Tibial nerve (tissue), 4 donors: ENCODE data around the gene PARD6B. TPM values are rescaled to one million over a fixed set of nuclear protein-coding genes. Genes with fewer than 3 reads are reported as not detected.

Source experiments
- DNase-seq, 2 donors: peaks; one replicate each; pipeline ENCODE4 v3.0.0-alpha.2; 2019; ENCODE audit warnings: low spot score in 2 of 2
- H3K27ac ChIP-seq, 4 donors: fragments of 200-600 bp; sonication (generic) in 3 of 4; one replicate each; pipeline ENCODE4 v1.5.1; 2017 to 2019; ENCODE audit warnings: mild to moderate bottlenecking in 1 of 4
- H3K27me3 ChIP-seq, 2 donors: fragments of 200-600 bp; sonication (generic) in 1 of 2; one replicate each; pipeline versions ENCODE4 v1.5.1 to v1.6.0; 2017 to 2019
- H3K36me3 ChIP-seq, 3 donors: fragments of 200-600 bp; sonication (generic); one replicate each; pipeline ENCODE4 v1.5.1; 2018 to 2019
- H3K4me1 ChIP-seq, 4 donors: fragments of 200-600 bp; sonication (generic) in 3 of 4; one replicate each; pipeline ENCODE4 v1.5.1; 2017 to 2019
- H3K4me3 ChIP-seq, 4 donors: fragments of 200-600 bp; sonication (generic) in 3 of 4; one replicate each; pipeline ENCODE4 v1.5.1; 2017 to 2019; ENCODE audit warnings: mild to moderate bottlenecking in 1 of 4, moderate library complexity in 1 of 4
- H3K9me3 ChIP-seq, 4 donors: fragments of 200-600 bp; sonication (generic) in 3 of 4; one replicate each; pipeline ENCODE4 v1.5.1; 2017 to 2019
- CTCF ChIP-seq, 5 experiments: fragments of 200-600 bp in 3 of 5; fragments of 450-650 bp in 2 of 5; sonication (generic) in 3 of 5; IDR thresholded peaks; one replicate each; pipeline ENCODE4 v1.5.1; 2016 to 2019; ENCODE audit warnings: antibody characterized with exemption in 5 of 5, mild to moderate bottlenecking in 3 of 5, moderate library complexity in 2 of 5
- EP300 ChIP-seq, 2 donors: sonication (generic); formaldehyde crosslinking; IDR thresholded peaks; one replicate each; pipeline ENCODE4 v1.6.1; 2017; ENCODE audit warnings: antibody characterized with exemption in 2 of 2, mild to moderate bottlenecking in 1 of 2
- POLR2A ChIP-seq, 2 donors: fragments of 450-650 bp; IDR thresholded peaks; one replicate each; pipeline ENCODE4 v1.6.1; 2017; ENCODE audit warnings: antibody characterized with exemption in 2 of 2, mild to moderate bottlenecking in 2 of 2, moderate library complexity in 2 of 2
- WGBS, 2 donors: methylation state at CpG; one replicate each; pipeline ENCODE4 v1.1.5; 2018; 5-methylcytosine and 5-hydroxymethylcytosine counted together
- total RNA-seq, 4 donors: library from RNA; depleted of rRNA; stranded (reverse); fragments of >200 nt; gene quantifications; one replicate each; pipeline ENCODE4 v1.1.0, GENCODE V29; 2016

PARD6B gene
- total RNA-seq, 4 donors from 2014 or later, result 2.4 to 3.8 (median 3.5) TPM

GRCh38 chr20:50721881-50722281 lies 9.5 kb upstream of the PARD6B start:
- no peak overlapping the region for H3K4me3 ChIP-seq
- TF ChIP-seq POLR2A (IDR thresholded peaks at IDR 0.05) (peak in 1 of 2 donors; percentile 32), EP300 (IDR thresholded peaks at IDR 0.05) (peak; percentile 68 to 92), CTCF (IDR thresholded peaks at IDR 0.05) (no peak)
- H3K36me3 ChIP-seq, result no peaks in the 10 kb centered on the region
- peak in 1 of 2 donors; percentile 65 for DNase-seq
- no peaks in the 10 kb centered on the region for H3K9me3 ChIP-seq
- WGBS, 2 donors, result 67 to 78% methylated on average over 9 of the region's 9 CpGs
- peak overlapping the region; percentile 55 to 93 (median 80) for H3K27ac ChIP-seq
- peaks cover 0 to 54% (median 17%) of the 10 kb centered on the region in 4 donors for H3K4me1 ChIP-seq
- H3K27me3 ChIP-seq, result no peaks in the 10 kb centered on the region

DNA sequence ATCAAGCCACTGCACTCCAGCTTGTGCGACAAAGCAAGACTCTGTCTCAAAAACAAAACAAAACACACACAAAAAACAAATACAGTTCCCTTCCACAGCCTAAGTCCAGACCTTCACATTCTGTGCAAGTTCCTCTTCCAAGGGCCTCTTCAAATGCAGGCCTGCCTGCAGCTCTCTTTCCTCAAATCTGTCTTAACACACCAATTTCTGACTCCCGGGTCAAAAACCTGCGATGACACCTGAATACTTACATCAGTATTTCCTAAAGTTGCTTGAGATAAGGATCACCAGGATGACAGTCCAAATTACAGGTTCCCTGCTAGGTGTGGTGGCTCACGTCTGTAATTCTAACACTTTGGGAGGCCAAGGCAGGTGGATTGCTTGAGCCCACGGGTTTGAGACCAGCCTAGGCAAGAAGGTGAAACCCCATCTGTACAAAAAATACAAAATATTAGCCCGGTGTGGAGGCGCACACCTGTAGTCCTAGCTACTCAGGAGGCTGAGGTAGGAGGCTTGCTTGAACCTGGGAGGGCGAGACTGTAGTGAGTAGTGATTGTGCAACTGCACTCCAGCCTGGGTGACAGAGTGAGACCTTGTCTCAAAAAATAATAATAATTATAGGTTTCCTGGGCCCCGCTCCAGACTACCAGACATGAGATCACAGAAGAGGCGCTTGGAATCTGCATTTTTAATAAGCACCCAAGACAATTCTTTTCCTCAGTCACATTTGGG lies 8.8 kb upstream of the PARD6B start:
- WGBS, 2 donors, result 92 to 95% methylated on average over 10 of the region's 10 CpGs
- peaks cover 0 to 55% (median 17%) of the 10 kb centered on the region in 4 donors for H3K4me1 ChIP-seq
- TF ChIP-seq EP300 (IDR thresholded peaks at IDR 0.05), result no peak
- TF ChIP-seq POLR2A (IDR thresholded peaks at IDR 0.05), result no peak
- TF ChIP-seq CTCF (IDR thresholded peaks at IDR 0.05), result no peak
- DNase-seq, result no peak
- no peak overlapping the region for H3K4me3 ChIP-seq
- H3K27ac ChIP-seq, result peak overlapping the region; percentile 55 to 93 (median 78)
- no peaks in the 10 kb centered on the region for H3K27me3 ChIP-seq
- H3K9me3 ChIP-seq, result no peaks in the 10 kb centered on the region
- H3K36me3 ChIP-seq, result no peaks in the 10 kb centered on the region

DNA sequence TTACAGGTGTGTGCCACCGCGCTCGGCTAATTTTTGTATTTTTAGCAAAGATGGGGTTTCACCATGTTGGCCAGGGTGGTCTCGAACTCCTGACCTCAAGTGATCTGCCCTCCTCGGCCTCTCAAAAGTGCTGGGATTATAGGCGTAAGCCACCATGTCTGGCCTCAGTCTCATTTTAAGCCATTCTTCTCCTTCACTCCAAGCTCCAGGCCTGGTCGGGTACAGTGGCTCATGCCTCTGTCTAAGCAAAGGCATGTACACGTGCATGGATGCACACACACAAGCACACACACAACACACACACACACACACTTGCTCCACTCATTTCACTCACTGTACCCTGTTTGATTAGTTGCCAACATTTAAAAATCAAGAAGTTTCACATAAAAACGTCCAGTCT lies 7.7 kb upstream of the PARD6B start:
- Histone ChIP-seq H3K27me3 (no peaks in the 10 kb centered on the region), H3K9me3 (no peaks in the 10 kb centered on the region), H3K27ac (peak overlapping the region; percentile 63 to 93 (median 82)), H3K36me3 (no peaks in the 10 kb centered on the region), H3K4me1 (peaks cover 0 to 55% (median 17%) of the 10 kb centered on the region in 4 donors), H3K4me3 (no peak overlapping the region)
- TF ChIP-seq EP300 (IDR thresholded peaks at IDR 0.05) (no peak), POLR2A (IDR thresholded peaks at IDR 0.05) (no peak), CTCF (IDR thresholded peaks at IDR 0.05) (no peak)
- 85 to 88% methylated on average over 9 of the region's 9 CpGs for WGBS, 2 donors
- no peak for DNase-seq

- 86 to 88% methylated on average over 7 of the region's 7 CpGs for WGBS, 2 donors
- Histone ChIP-seq H3K36me3 (no peaks in the 10 kb centered on the region), H3K4me1 (peaks cover 0 to 55% (median 17%) of the 10 kb centered on the region in 4 donors), H3K27me3 (no peaks in the 10 kb centered on the region), H3K27ac (peak overlapping the region; percentile 63 to 93 (median 82)), H3K4me3 (no peak overlapping the region), H3K9me3 (no peaks in the 10 kb centered on the region)
- DNase-seq, result no peak
- TF ChIP-seq EP300 (IDR thresholded peaks at IDR 0.05), result no peak
Observed at GRCh38 chr20:50724112-50724725, 7.2 kb upstream of the PARD6B start.

GRCh38 chr20:50724851-50725723 lies 6.3 kb upstream of the PARD6B start:
- no peaks in the 10 kb centered on the region for H3K27me3 ChIP-seq
- no peak overlapping the region for H3K4me3 ChIP-seq
- peak; percentile 52 to 94 for TF ChIP-seq EP300 (IDR thresholded peaks at IDR 0.05)
- TF ChIP-seq POLR2A (IDR thresholded peaks at IDR 0.05), result peak in 1 of 2 donors; percentile 26
- no peak for TF ChIP-seq CTCF (IDR thresholded peaks at IDR 0.05)
- WGBS, 2 donors, result 41 to 42% methylated on average over 14 of the region's 14 CpGs
- H3K36me3 ChIP-seq, result no peaks in the 10 kb centered on the region
- H3K9me3 ChIP-seq, result no peaks in the 10 kb centered on the region
- DNase-seq, result peak; percentile 48 to 49
- H3K27ac ChIP-seq, result peak overlapping the region; percentile 63 to 93 (median 82)
- H3K4me1 ChIP-seq, result peaks cover 0 to 55% (median 17%) of the 10 kb centered on the region in 4 donors
